H1 (cell line): Measurements from ENCODE around the gene ARNT2. TPM values are rescaled to one million over a fixed set of nuclear protein-coding genes. Genes with fewer than 3 reads are reported as not detected.

ENCODE experiments used
- BCL11A ChIP-seq, 2 experiments: IDR thresholded peaks; one replicate each; pipeline ENCODE4 v1.6.1; 2011; ENCODE audit warnings: low read depth in 2 of 2, low read length in 2 of 2, mild to moderate bottlenecking in 2 of 2
- EGR1 ChIP-seq: IDR thresholded peaks from 2 replicates; pipeline ENCODE4 v1.6.1; 2011; ENCODE audit warnings: low read depth, low read length, borderline replicate concordance
- EP300 ChIP-seq, 2 experiments: IDR thresholded peaks; 1 replicate in 1 of 2; 2 replicates in 1 of 2; pipeline ENCODE4 v1.6.1; 2011 to 2012; ENCODE audit warnings: low read depth in 2 of 2, low read length in 2 of 2, mild to moderate bottlenecking in 2 of 2, borderline replicate concordance in 1 of 2, inconsistent platforms in 1 of 2, moderate library complexity in 1 of 2
- GTF2F1 ChIP-seq: IDR thresholded peaks from 2 replicates; pipeline ENCODE4 v1.6.1; 2012; ENCODE audit warnings: low read depth, low read length, improper control_type of control experiment, borderline replicate concordance
- MAX ChIP-seq: IDR thresholded peaks from 2 replicates; pipeline ENCODE4 v1.6.1; 2012; ENCODE audit warnings: inconsistent platforms
- POLR2A ChIP-seq, 2 experiments: IDR thresholded peaks; 1 replicate in 1 of 2; 2 replicates in 1 of 2; pipeline ENCODE4 v1.6.1; 2011; ENCODE audit warnings: low read depth in 2 of 2, low read length in 2 of 2, mild to moderate bottlenecking in 2 of 2; ENCODE audit errors: control extremely low read depth in 1 of 2
- POLR2AphosphoS5 ChIP-seq: IDR thresholded peaks from 2 replicates; pipeline ENCODE4 v1.6.1; 2011; ENCODE audit warnings: low read depth, low read length
- SIRT6 ChIP-seq: IDR thresholded peaks from one replicate; pipeline ENCODE4 v1.7.1; 2012; ENCODE audit warnings: low read length, inconsistent platforms
- polyA plus RNA-seq, 7 experiments: library from polyadenylated mRNA; depleted of rRNA in 3 of 7; stranded (reverse) in 5 of 7; unstranded in 2 of 7; fragments of >200 nt in 5 of 7; fragments of 200-250 nt in 2 of 7; gene quantifications; 1 replicate in 5 of 7; 2 replicates in 1 of 7; 4 replicates in 1 of 7; pipeline versions ENCODE4 v1.2.1 to v1.2.3, GENCODE V29; 2011 to 2013; ENCODE audit warnings: missing spikeins in 2 of 7, mixed read lengths in 2 of 7
- total RNA-seq: library from RNA; stranded (reverse); fragmentation: NEBNext Ultra II Directional; extraction: Animal tissue kit (Norgen Biotek cat#: 25700); gene quantifications from 2 replicates; pipeline ENCODE4 v1.2.1, GENCODE V29; 2021

ARNT2 gene
- total and polyA plus RNA-seq, 2 of the 8 experiments (the other 6 are each of a cell fraction or from before 2014, with no cell fraction given): 9.5 to 14.6 TPM

GRCh38 chr15:80580536-80581260 lies 176.5 kb downstream of the ARNT2 start (continued):
- TF ChIP-seq MAX (no peak), EP300 (IDR thresholded peaks at IDR 0.05; ENCODE audit: borderline replicate concordance in 1 of 2, low read depth in 2 of 2, low read length in 2 of 2) (no peak), SIRT6 (no peak), GTF2F1 (no peak), BCL11A (IDR thresholded peaks at IDR 0.05; ENCODE audit: low read depth in 2 of 2, low read length in 2 of 2) (no peak), POLR2AphosphoS5 (no peak), POLR2A (IDR thresholded peaks at IDR 0.05; ENCODE audit: control extremely low read depth in 1 of 2, low read depth in 2 of 2, low read length in 2 of 2) (no peak), EGR1 (no peak)
